ENCODE measurements around the gene ARCN1. TPM values are rescaled to one million over a fixed set of nuclear protein-coding genes. Genes with fewer than 3 reads are reported as not detected.

ARCN1 gene
- total and polyA plus RNA-seq, 4 donors, result 67.6 to 170 (median 98.3) TPM

DNA sequence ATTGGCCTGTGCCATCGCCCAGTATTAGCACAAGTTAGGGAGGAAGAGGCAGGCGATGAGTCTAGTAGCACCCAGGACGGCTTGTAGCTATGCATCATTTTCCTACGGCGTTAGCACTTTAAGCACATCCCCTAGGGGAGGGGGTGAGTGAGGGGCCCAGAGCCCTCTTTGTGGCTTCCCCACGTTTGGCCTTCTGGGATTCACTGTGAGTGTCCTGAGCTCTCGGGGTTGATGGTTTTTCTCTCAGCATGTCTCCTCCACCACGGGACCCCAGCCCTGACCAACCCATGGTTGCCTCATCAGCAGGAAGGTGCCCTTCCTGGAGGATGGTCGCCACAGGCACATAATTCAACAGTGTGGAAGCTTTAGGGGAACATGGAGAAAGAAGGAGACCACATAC lies 36.9 kb upstream of the ARCN1 start:
- Histone ChIP-seq H3K27me3 (ENCODE audit: control insufficient read depth in 1 of 2, insufficient read depth in 2 of 2, low read length in 1 of 2) (no peaks in the 10 kb centered on the region), H3K27ac (ENCODE audit: low read depth in 1 of 2, low read length in 2 of 2) (no peak overlapping the region), H3K4me1 (ENCODE audit: control insufficient read depth in 1 of 2, insufficient read depth in 2 of 2, low read length in 2 of 2) (no peaks in the 10 kb centered on the region), H3K36me3 (ENCODE audit: control insufficient read depth in 1 of 2, insufficient read depth in 2 of 2, low read length in 1 of 2) (no peaks in the 10 kb centered on the region), H3K4me3 (ENCODE audit: low read length in 2 of 2) (no peak overlapping the region), H3K9me3 (ENCODE audit: control insufficient read depth, low read length) (no peaks in the 10 kb centered on the region)
- intact Hi-C loops (cut with DNase I), result no loop called here
- ATAC-seq (ENCODE audit: low FRiP score) (no peak), DNase-seq (no peak)
- 81 to 82% methylated on average over 9 of the region's 9 CpGs for WGBS, 2 donors

DNA sequence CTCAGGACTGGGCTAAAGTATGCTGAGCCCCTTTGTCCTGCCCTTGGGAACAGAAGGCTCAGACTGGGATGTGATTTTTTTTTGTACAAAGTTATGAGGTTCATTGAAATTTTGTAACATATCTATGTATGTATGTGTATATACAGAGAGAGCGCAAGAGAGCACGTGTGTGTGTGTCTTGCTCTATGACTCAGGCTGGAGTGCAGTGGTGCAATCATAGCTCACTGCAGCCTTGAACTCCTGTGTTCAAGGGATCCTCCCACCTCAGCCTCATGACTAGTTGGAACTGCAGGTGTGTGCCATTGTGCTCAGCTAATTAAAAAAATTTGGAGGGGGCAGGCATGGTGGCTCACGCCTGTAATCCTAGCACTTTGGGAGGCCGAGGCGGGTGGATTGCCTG lies 35.5 kb upstream of the ARCN1 start:
- no peaks in the 10 kb centered on the region for H3K4me1 ChIP-seq (ENCODE audit: control insufficient read depth in 1 of 2, insufficient read depth in 2 of 2, low read length in 2 of 2)
- no peak overlapping the region for H3K27ac ChIP-seq (ENCODE audit: low read depth in 1 of 2, low read length in 2 of 2)
- intact Hi-C loops (cut with DNase I), result no loop called here
- H3K4me3 ChIP-seq (ENCODE audit: low read length in 2 of 2), result no peak overlapping the region
- no peaks in the 10 kb centered on the region for H3K36me3 ChIP-seq (ENCODE audit: control insufficient read depth in 1 of 2, insufficient read depth in 2 of 2, low read length in 1 of 2)
- no peaks in the 10 kb centered on the region for H3K9me3 ChIP-seq (ENCODE audit: control insufficient read depth, low read length)
- 95% methylated on average over 5 of the region's 5 CpGs for WGBS, 2 donors
- H3K27me3 ChIP-seq (ENCODE audit: control insufficient read depth in 1 of 2, insufficient read depth in 2 of 2, low read length in 1 of 2), result no peaks in the 10 kb centered on the region
- ATAC-seq (ENCODE audit: low FRiP score), result no peak
- no peak for DNase-seq

DNA sequence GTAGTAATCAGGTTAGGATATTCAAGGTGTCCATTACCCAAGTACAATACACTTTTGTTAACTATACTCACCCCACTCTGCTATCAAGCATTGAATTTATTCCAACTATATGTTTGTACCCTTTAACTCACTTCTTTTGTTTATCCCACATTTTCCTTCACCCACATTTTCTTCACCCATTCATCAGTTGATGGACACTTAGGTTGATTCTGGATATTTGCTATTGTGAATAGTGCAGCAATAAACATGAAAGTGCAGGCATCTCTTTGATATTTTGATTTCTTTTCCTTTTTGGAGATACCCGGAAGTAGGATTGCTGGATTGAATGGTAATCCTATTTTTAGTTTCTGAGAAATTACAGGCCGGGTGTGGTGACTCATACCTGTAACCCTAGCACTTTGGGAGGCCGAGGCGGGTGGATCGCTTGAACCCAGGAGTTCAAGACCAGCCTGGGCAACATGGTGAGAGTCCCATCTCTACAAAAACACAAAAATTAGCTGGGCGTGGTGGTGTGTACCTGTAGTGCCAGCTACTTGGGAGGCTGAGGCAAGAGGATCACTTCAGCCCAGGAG lies 34.7 kb upstream of the ARCN1 start:
- Histone ChIP-seq H3K27me3 (ENCODE audit: control insufficient read depth in 1 of 2, insufficient read depth in 2 of 2, low read length in 1 of 2) (no peaks in the 10 kb centered on the region), H3K4me3 (ENCODE audit: low read length in 2 of 2) (no peak overlapping the region), H3K27ac (ENCODE audit: low read depth in 1 of 2, low read length in 2 of 2) (peak overlapping the region in 1 of 2 donors; percentile 41), H3K4me1 (ENCODE audit: control insufficient read depth in 1 of 2, insufficient read depth in 2 of 2, low read length in 2 of 2) (no peaks in the 10 kb centered on the region), H3K36me3 (ENCODE audit: control insufficient read depth in 1 of 2, insufficient read depth in 2 of 2, low read length in 1 of 2) (no peaks in the 10 kb centered on the region), H3K9me3 (ENCODE audit: control insufficient read depth, low read length) (no peaks in the 10 kb centered on the region)
- DNase-seq (no peak), ATAC-seq (ENCODE audit: low FRiP score) (no peak)
- 59 to 76% methylated on average over 6 of the region's 6 CpGs for WGBS, 2 donors
- intact Hi-C loops (cut with DNase I), result no loop called here

DNA sequence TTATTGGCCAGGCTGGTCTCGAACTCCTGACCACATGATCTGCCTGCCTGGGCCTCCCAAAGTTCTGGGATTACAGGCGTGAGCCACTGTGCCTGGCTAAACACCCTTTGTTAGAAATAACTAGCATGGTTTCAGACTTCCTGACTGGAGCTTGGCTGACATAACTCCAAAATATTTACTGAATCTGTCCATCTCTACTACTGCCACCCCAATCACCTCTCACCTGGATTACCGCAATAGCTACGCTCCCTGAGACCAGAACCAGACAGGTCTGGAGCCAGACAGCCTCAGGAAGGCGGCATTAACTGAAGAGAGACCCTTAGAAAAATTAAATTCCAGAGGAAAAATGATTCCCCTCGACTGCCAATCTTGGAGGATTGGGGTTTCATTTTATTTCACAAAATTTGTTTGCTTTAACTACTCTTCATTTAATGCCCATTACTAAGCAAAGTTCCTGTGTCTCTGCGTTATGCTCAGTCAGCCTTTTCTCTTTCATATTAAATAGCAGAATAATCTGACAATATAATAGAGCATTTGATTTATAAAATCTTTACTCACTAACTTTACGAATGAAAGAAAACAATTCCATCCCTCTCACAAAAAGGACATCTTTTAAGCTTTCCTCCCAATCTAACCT lies 28.1 kb upstream of the ARCN1 start:
- Histone ChIP-seq H3K9me3 (ENCODE audit: control insufficient read depth, low read length) (no peaks in the 10 kb centered on the region), H3K4me3 (ENCODE audit: low read length in 2 of 2) (no peak overlapping the region), H3K36me3 (ENCODE audit: control insufficient read depth in 1 of 2, insufficient read depth in 2 of 2, low read length in 1 of 2) (peaks cover 0 to 3% of the 10 kb centered on the region in 2 donors), H3K4me1 (ENCODE audit: control insufficient read depth in 1 of 2, insufficient read depth in 2 of 2, low read length in 2 of 2) (no peaks in the 10 kb centered on the region), H3K27me3 (ENCODE audit: control insufficient read depth in 1 of 2, insufficient read depth in 2 of 2, low read length in 1 of 2) (no peaks in the 10 kb centered on the region), H3K27ac (ENCODE audit: low read depth in 1 of 2, low read length in 2 of 2) (no peak overlapping the region)
- ATAC-seq (ENCODE audit: low FRiP score) (no peak), DNase-seq (no peak)
- WGBS, 2 donors, result 87 to 90% methylated on average over 8 of the region's 8 CpGs
- intact Hi-C loops (cut with DNase I), result no loop called here

DNA sequence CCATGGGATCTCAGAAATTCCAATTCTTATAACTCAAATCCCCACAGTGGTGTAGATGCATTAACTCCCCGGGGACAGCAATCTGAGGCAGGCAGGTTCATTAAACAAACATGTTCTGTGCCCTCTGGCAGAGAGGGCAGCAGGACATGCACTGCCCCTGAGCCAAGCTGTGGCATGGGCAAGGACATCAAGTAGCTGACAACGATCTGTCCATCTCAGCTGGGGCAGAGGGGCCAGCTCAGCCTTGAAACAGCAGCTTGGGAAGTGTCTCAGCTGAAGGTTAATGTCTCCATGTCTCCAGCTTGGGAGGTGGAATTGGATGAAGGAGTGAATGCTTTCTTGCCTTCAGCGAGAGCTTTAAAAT lies 27.6 kb upstream of the ARCN1 start:
- H3K27ac ChIP-seq (ENCODE audit: low read depth in 1 of 2, low read length in 2 of 2), result peak overlapping the region in 1 of 2 donors; percentile 25
- no peaks in the 10 kb centered on the region for H3K4me1 ChIP-seq (ENCODE audit: control insufficient read depth in 1 of 2, insufficient read depth in 2 of 2, low read length in 2 of 2)
- intact Hi-C loops (cut with DNase I), result no loop called here
- peaks cover 0 to 3% of the 10 kb centered on the region in 2 donors for H3K36me3 ChIP-seq (ENCODE audit: control insufficient read depth in 1 of 2, insufficient read depth in 2 of 2, low read length in 1 of 2)
- no peaks in the 10 kb centered on the region for H3K27me3 ChIP-seq (ENCODE audit: control insufficient read depth in 1 of 2, insufficient read depth in 2 of 2, low read length in 1 of 2)
- no peak for DNase-seq
- 78 to 82% methylated on average over 3 of the region's 3 CpGs for WGBS, 2 donors
- H3K4me3 ChIP-seq (ENCODE audit: low read length in 2 of 2), result no peak overlapping the region
- no peak for ATAC-seq (ENCODE audit: low FRiP score)
- H3K9me3 ChIP-seq (ENCODE audit: control insufficient read depth, low read length), result no peaks in the 10 kb centered on the region

DNA sequence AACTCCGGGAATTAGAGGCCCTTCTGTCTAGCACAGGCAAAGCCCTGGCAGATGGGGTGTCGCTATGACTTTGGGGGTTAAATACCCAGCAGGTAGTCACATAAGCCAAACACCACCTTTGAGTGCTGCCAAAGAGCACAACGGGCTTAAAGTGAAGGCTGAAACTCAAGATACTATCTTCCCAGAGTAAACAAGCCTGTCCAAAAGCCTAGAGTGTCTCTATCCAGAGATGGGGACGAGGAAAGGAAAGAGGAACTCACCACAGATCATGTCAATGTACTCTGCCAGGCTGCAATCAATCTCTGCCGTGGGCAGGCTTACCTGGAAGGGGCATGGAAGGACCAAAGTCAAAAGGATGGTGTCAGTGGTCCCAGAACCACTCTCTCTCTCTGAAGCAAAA lies 26.7 kb upstream of the ARCN1 start:
- Histone ChIP-seq H3K4me1 (ENCODE audit: control insufficient read depth in 1 of 2, insufficient read depth in 2 of 2, low read length in 2 of 2) (no peaks in the 10 kb centered on the region), H3K9me3 (ENCODE audit: control insufficient read depth, low read length) (no peaks in the 10 kb centered on the region), H3K4me3 (ENCODE audit: low read length in 2 of 2) (no peak overlapping the region), H3K27me3 (ENCODE audit: control insufficient read depth in 1 of 2, insufficient read depth in 2 of 2, low read length in 1 of 2) (no peaks in the 10 kb centered on the region), H3K36me3 (ENCODE audit: control insufficient read depth in 1 of 2, insufficient read depth in 2 of 2, low read length in 1 of 2) (peaks cover 0 to 3% of the 10 kb centered on the region in 2 donors), H3K27ac (ENCODE audit: low read depth in 1 of 2, low read length in 2 of 2) (no peak overlapping the region)
- intact Hi-C loops (cut with DNase I), result no loop called here
- ATAC-seq (ENCODE audit: low FRiP score), result no peak
- WGBS, 2 donors, result 72 to 82% methylated on average over 5 of the region's 5 CpGs
- no peak for DNase-seq

DNA sequence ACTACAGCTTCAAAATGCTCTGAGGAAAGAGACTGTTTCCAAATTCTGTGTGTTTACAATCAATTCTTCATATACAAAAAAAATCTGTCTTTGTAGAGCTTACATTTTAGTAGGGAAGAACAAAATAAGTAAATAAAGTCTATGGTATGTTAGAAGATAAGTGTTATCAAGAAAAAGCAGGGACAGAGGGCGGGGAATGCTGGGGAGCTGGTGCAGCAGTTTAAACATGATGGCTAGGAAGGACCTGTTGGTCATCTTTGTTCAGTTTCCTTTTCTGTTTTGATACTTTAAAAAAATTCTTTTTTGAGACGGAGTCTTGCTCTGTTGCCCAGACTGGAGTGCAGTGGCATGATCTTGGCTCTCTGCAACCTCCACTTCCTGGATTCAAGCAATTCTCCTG lies 25.1 kb upstream of the ARCN1 start:
- intact Hi-C loops (cut with DNase I), result no loop called here

DNA sequence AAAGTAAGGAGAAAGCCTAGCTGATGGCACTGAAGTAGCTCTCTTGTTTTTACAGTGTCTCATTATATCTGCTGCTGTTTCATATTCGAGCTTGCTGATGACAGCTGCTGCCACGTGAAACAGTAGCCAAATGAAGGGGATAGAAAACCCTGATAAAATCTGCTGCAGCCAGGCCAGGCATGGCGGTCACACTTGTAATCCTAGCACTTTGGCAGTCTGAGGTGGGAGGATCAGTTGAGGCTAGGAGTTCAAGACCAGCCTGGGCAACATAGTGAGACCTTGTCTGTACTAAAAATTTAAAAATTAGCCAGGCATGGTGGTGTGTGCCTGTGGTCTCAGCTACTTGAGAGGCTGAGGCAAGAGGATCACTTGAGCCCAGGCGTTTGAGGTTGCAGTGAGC lies 19.9 kb upstream of the ARCN1 start:
- intact Hi-C loops (cut with DNase I), result no loop called here
- no peak for ATAC-seq (ENCODE audit: low FRiP score)
- Histone ChIP-seq H3K27ac (ENCODE audit: low read depth in 1 of 2, low read length in 2 of 2) (no peak overlapping the region), H3K9me3 (ENCODE audit: control insufficient read depth, low read length) (no peaks in the 10 kb centered on the region), H3K27me3 (ENCODE audit: control insufficient read depth in 1 of 2, insufficient read depth in 2 of 2, low read length in 1 of 2) (no peaks in the 10 kb centered on the region), H3K4me1 (ENCODE audit: control insufficient read depth in 1 of 2, insufficient read depth in 2 of 2, low read length in 2 of 2) (no peaks in the 10 kb centered on the region), H3K36me3 (ENCODE audit: control insufficient read depth in 1 of 2, insufficient read depth in 2 of 2, low read length in 1 of 2) (peaks cover 0 to 2% of the 10 kb centered on the region in 2 donors), H3K4me3 (ENCODE audit: low read length in 2 of 2) (no peak overlapping the region)
- DNase-seq, result peak in 1 of 2 donors; percentile 23
- 85 to 86% methylated on average over 4 of the region's 4 CpGs for WGBS, 2 donors

More for the DNA sequence above, 25.1 kb upstream of the ARCN1 start:
- WGBS, 2 donors, result 72 to 75% methylated on average over 2 of the region's 2 CpGs
- no peaks in the 10 kb centered on the region for H3K9me3 ChIP-seq (ENCODE audit: control insufficient read depth, low read length)
- no peak for ATAC-seq (ENCODE audit: low FRiP score)
- H3K27ac ChIP-seq (ENCODE audit: low read depth in 1 of 2, low read length in 2 of 2), result no peak overlapping the region
- H3K4me1 ChIP-seq (ENCODE audit: control insufficient read depth in 1 of 2, insufficient read depth in 2 of 2, low read length in 2 of 2), result no peaks in the 10 kb centered on the region
- no peaks in the 10 kb centered on the region for H3K27me3 ChIP-seq (ENCODE audit: control insufficient read depth in 1 of 2, insufficient read depth in 2 of 2, low read length in 1 of 2)
- DNase-seq, result no peak
- peaks cover 0 to 5% of the 10 kb centered on the region in 2 donors for H3K36me3 ChIP-seq (ENCODE audit: control insufficient read depth in 1 of 2, insufficient read depth in 2 of 2, low read length in 1 of 2)
- no peak overlapping the region for H3K4me3 ChIP-seq (ENCODE audit: low read length in 2 of 2)

DNA sequence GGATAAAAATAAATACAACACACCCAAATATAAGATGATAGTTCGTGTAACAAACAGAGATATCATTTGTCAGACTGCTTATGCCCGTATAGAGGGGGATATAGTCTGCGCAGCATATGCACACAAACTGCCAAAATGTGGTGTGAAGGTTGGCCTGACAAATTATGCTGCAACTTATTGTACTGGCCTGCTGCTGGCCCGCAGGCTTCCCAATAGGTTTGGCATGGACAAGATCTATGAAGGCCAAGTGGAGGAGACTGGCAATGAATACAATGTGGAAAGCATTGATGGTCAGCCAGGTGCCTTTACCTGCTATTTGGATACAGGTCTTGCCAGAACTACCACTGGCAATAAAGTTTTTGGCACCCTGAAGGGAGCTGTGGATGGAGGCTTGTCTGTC lies 11.4 kb upstream of the ARCN1 start:
- DNase-seq (no peak), ATAC-seq (ENCODE audit: low FRiP score) (no peak)
- peaks cover 0 to 3% of the 10 kb centered on the region in 2 donors for H3K4me1 ChIP-seq (ENCODE audit: control insufficient read depth in 1 of 2, insufficient read depth in 2 of 2, low read length in 2 of 2)
- 85 to 89% methylated on average over 4 of the region's 4 CpGs for WGBS, 2 donors
- no peak overlapping the region for H3K27ac ChIP-seq (ENCODE audit: low read depth in 1 of 2, low read length in 2 of 2)
- H3K36me3 ChIP-seq (ENCODE audit: control insufficient read depth in 1 of 2, insufficient read depth in 2 of 2, low read length in 1 of 2), result no peaks in the 10 kb centered on the region
- intact Hi-C loops (cut with DNase I), result loop anchor here in 1 of 2 donors (5.0 kb wide), 1 partner anchor 34 kb away; the partner anchor contains the start of gene TTC36
- no peaks in the 10 kb centered on the region for H3K27me3 ChIP-seq (ENCODE audit: control insufficient read depth in 1 of 2, insufficient read depth in 2 of 2, low read length in 1 of 2)
- H3K9me3 ChIP-seq (ENCODE audit: control insufficient read depth, low read length), result no peaks in the 10 kb centered on the region
- no peak overlapping the region for H3K4me3 ChIP-seq (ENCODE audit: low read length in 2 of 2)
